ENCODE measurements around the gene PDGFD.

Gene PDGFD

DNA sequence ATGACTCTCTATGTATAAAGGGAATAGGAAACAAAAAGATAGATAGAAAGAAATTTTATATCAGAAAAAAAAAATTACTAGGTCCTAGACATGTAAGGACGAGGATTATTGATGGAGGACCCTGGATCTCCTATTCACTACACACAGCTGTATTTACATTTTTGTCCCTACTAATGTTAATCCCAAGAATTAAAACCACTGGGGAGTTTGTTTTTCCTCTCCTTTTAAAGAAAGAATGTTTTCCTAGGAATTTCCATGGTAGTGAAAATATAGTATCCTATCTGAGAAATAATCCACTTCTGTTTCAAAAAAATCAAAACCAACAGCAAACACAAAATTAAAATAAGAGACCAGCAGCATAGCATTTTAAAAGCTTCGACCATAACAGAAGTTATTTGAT is 41.1 kb downstream of the PDGFD start:
- H3K27ac ChIP-seq (ENCODE audit: low read depth, low read length) = no peak overlapping the region
- H3K4me1 ChIP-seq (ENCODE audit: control insufficient read depth in 5 of 5, insufficient read depth in 5 of 5, low read length in 5 of 5) = peaks cover 0 to 6% (median 2%) of the 10 kb centered on the region in 5 donors
- no peak overlapping the region for H3K9ac ChIP-seq (ENCODE audit: low read length in 5 of 5)
- no peaks in the 10 kb centered on the region for H3K36me3 ChIP-seq (ENCODE audit: control insufficient read depth in 5 of 5, insufficient read depth in 5 of 5, low read length in 5 of 5)
- no peaks in the 10 kb centered on the region for H3K9me3 ChIP-seq (ENCODE audit: control insufficient read depth in 5 of 5, low read length in 5 of 5)
- H3K27me3 ChIP-seq (ENCODE audit: control insufficient read depth in 5 of 5, insufficient read depth in 4 of 5, low read length in 5 of 5) = no peaks in the 10 kb centered on the region
- no peak overlapping the region for H3K4me3 ChIP-seq (ENCODE audit: low read depth in 1 of 5, low read length in 5 of 5)

DNA sequence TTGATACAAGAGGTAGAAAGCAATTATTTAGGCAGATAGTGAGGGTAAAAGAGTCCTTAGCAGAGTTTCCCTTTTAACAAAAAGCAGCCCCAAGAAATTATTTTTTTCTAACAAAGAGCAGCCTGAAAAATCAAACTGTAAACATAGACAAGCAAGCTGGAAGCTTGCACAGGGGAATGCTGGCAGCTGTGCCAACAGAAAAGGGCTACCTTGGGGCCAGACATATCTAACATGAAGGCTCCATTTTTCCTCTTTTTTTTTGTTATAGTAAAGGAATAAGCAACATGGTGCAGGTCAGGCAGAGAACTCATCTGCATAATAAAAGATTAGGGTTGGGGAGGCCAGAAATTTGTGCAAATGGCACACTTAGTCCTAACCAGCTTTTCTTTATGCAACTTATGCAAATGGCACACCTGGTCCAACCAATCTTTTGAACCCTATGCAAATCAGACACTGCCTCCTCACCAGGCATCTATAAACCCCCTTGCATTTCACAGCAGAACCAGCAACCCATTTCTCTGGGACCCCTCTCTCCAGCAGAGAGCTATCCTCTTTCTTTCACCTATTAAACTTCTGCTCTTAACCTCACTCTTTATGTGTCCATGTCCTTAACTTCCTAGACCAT is 41.8 kb downstream of the PDGFD start:
- no peaks in the 10 kb centered on the region for H3K27me3 ChIP-seq (ENCODE audit: control insufficient read depth in 5 of 5, insufficient read depth in 4 of 5, low read length in 5 of 5)
- H3K27ac ChIP-seq (ENCODE audit: low read depth, low read length) = no peak overlapping the region
- no peaks in the 10 kb centered on the region for H3K9me3 ChIP-seq (ENCODE audit: control insufficient read depth in 5 of 5, low read length in 5 of 5)
- H3K9ac ChIP-seq (ENCODE audit: low read length in 5 of 5) = no peak overlapping the region
- H3K4me3 ChIP-seq (ENCODE audit: low read depth in 1 of 5, low read length in 5 of 5) = no peak overlapping the region
- peaks cover 0 to 6% (median 2%) of the 10 kb centered on the region in 5 donors for H3K4me1 ChIP-seq (ENCODE audit: control insufficient read depth in 5 of 5, insufficient read depth in 5 of 5, low read length in 5 of 5)
- H3K36me3 ChIP-seq (ENCODE audit: control insufficient read depth in 5 of 5, insufficient read depth in 5 of 5, low read length in 5 of 5) = no peaks in the 10 kb centered on the region

DNA sequence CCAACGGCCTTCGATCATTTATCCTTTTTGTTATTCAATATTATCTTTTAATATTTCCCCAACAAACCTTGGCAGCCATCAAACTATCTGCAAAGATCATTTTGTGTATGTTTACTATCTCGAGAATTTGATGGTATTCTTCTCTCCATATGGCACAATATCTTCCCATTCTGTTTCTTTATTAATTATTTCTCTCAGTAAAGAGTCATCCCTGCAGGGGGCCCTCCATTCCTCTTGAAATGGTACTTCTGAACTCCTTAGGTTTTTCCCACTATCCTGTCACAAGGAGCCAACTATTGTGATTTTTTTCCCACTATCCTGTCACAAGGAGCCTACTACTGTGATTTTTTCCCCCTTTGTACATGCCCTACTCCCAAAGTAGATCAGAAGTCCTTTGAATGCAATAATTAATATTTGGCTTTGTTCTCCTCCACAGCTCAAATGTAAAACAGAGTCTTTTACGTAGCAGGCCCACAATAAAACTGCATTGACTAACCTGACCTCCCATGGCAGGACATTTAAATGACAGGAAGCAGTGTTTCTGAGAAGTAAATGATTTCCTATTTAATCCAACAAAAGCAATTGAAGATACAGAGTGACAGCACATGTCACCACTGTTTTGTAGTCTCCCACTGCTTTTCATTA is 43.3 kb downstream of the PDGFD start:
- Histone ChIP-seq H3K4me1 (ENCODE audit: control insufficient read depth in 5 of 5, insufficient read depth in 5 of 5, low read length in 5 of 5) (peaks cover 0 to 6% (median 2%) of the 10 kb centered on the region in 5 donors), H3K27ac (ENCODE audit: low read depth, low read length) (no peak overlapping the region), H3K9ac (ENCODE audit: low read length in 5 of 5) (no peak overlapping the region), H3K36me3 (ENCODE audit: control insufficient read depth in 5 of 5, insufficient read depth in 5 of 5, low read length in 5 of 5) (no peaks in the 10 kb centered on the region), H3K4me3 (ENCODE audit: low read depth in 1 of 5, low read length in 5 of 5) (no peak overlapping the region), H3K9me3 (ENCODE audit: control insufficient read depth in 5 of 5, low read length in 5 of 5) (no peaks in the 10 kb centered on the region), H3K27me3 (ENCODE audit: control insufficient read depth in 5 of 5, insufficient read depth in 4 of 5, low read length in 5 of 5) (no peaks in the 10 kb centered on the region)

DNA sequence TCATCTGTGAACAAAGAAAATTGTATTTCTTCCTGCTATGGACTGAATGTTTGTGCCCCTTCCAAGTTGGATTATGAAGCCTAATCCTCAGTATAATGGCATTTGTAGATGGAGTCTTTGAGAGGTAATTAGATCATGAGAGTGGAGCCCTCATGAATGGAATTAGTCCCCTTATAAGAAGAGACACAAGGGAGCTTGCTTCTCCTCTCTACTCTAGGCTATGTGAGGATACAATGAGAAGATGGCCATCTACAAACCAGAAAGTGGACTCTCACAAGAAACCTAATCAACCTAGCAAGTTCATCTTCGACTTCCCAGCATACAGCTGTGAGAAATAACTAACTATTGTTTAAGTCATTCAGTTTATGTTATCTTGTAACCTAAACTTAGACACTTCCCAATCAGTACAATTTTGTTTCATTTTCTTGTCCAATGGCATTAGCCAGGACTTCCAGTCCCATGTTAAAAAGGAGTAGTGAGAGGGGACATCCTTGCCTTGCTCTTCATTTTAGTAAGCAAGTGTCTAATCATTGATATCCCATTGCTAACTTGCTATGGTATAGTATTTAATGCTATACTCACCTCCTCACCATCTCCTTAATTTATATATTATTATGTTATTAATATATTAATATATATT is 45.7 kb downstream of the PDGFD start:
- H3K9me3 ChIP-seq (ENCODE audit: control insufficient read depth in 5 of 5, low read length in 5 of 5) = peaks cover 0 to 2% (median 0%) of the 10 kb centered on the region in 5 donors
- H3K4me1 ChIP-seq (ENCODE audit: control insufficient read depth in 5 of 5, insufficient read depth in 5 of 5, low read length in 5 of 5) = peaks cover 0 to 6% (median 2%) of the 10 kb centered on the region in 5 donors
- H3K9ac ChIP-seq (ENCODE audit: low read length in 5 of 5) = no peak overlapping the region
- H3K27me3 ChIP-seq (ENCODE audit: control insufficient read depth in 5 of 5, insufficient read depth in 4 of 5, low read length in 5 of 5) = no peaks in the 10 kb centered on the region
- no peak overlapping the region for H3K27ac ChIP-seq (ENCODE audit: low read depth, low read length)
- H3K4me3 ChIP-seq (ENCODE audit: low read depth in 1 of 5, low read length in 5 of 5) = no peak overlapping the region
- no peaks in the 10 kb centered on the region for H3K36me3 ChIP-seq (ENCODE audit: control insufficient read depth in 5 of 5, insufficient read depth in 5 of 5, low read length in 5 of 5)

DNA sequence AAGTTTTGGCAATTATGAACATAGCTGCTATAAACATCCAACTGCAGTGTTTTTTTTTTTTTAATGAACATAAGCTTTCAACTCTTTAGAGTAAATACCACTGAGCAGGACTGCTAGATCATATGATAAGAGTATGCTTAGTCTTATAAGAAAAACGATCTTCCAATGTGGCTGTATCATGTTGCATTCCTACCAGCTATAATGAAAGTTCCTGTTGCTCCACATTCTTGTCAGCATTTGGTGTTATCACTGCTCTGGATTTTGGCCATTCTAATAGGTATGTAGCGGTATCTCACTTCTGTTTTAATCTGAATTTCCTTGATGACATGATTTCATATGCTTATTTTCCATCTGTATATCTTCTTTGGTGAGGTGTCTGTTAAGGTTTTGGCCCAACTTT is 50.4 kb downstream of the PDGFD start:
- H3K27ac ChIP-seq (ENCODE audit: low read depth, low read length) = no peak overlapping the region
- H3K9ac ChIP-seq (ENCODE audit: low read length in 5 of 5) = no peak overlapping the region
- H3K4me3 ChIP-seq (ENCODE audit: low read depth in 1 of 5, low read length in 5 of 5) = no peak overlapping the region
- peaks cover 0 to 4% (median 0%) of the 10 kb centered on the region in 5 donors for H3K9me3 ChIP-seq (ENCODE audit: control insufficient read depth in 5 of 5, low read length in 5 of 5)
- no peaks in the 10 kb centered on the region for H3K4me1 ChIP-seq (ENCODE audit: control insufficient read depth in 5 of 5, insufficient read depth in 5 of 5, low read length in 5 of 5)
- H3K36me3 ChIP-seq (ENCODE audit: control insufficient read depth in 5 of 5, insufficient read depth in 5 of 5, low read length in 5 of 5) = no peaks in the 10 kb centered on the region
- H3K27me3 ChIP-seq (ENCODE audit: control insufficient read depth in 5 of 5, insufficient read depth in 4 of 5, low read length in 5 of 5) = no peaks in the 10 kb centered on the region

DNA sequence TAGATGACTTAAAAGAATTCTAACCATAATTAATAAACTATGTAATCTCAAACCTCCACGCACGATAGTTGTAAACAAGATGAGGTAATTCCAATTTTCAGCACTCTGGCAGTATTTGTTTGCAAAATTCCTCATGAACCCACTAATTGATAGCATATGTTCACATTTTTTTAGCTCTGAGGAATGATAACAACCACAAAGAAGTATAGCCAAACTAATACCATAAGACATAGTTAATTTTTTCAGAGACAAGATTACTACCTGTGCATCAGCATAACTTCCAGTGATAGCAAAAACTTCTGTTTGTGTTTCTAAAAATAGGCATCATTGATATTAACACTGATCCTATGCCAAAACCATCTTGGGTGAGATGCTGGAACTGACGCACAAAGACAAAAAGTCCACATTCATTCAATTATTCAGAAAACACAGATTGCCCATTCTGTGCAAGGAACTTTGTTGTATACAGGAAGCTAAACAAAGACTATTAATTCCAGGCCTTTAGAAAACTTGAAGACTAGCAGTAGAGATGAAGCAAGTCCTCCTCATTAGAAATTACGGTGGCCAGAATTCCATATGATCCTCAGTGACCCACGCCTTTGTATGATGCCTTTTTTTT is 57.7 kb downstream of the PDGFD start:
- Histone ChIP-seq H3K27ac (ENCODE audit: low read depth, low read length) (no peak overlapping the region), H3K4me3 (ENCODE audit: low read depth in 1 of 5, low read length in 5 of 5) (no peak overlapping the region), H3K27me3 (ENCODE audit: control insufficient read depth in 5 of 5, insufficient read depth in 4 of 5, low read length in 5 of 5) (no peaks in the 10 kb centered on the region), H3K9me3 (ENCODE audit: control insufficient read depth in 5 of 5, low read length in 5 of 5) (no peaks in the 10 kb centered on the region), H3K4me1 (ENCODE audit: control insufficient read depth in 5 of 5, insufficient read depth in 5 of 5, low read length in 5 of 5) (peaks cover 0 to 6% (median 2%) of the 10 kb centered on the region in 5 donors), H3K9ac (ENCODE audit: low read length in 5 of 5) (no peak overlapping the region), H3K36me3 (ENCODE audit: control insufficient read depth in 5 of 5, insufficient read depth in 5 of 5, low read length in 5 of 5) (no peaks in the 10 kb centered on the region)

DNA sequence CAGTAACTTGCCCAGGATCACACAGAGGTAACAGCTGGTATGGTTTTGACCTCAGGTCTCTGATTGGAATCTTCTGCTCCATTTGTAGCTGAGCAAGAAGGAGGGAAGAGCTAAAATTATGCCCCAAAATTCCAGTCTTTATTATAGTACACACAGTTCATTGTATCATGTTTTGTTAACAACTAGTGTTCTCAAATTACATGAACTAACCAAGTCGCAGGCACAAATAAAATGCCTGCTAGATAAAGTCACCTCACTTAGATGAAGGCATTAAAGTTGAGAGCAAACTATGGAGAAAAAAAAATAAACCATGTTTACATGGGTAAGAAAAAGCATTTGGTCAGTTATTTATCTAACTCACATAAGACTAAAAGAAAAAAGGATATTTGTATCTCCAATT is 58.8 kb downstream of the PDGFD start:
- Histone ChIP-seq H3K27me3 (ENCODE audit: control insufficient read depth in 5 of 5, insufficient read depth in 4 of 5, low read length in 5 of 5) (no peaks in the 10 kb centered on the region), H3K36me3 (ENCODE audit: control insufficient read depth in 5 of 5, insufficient read depth in 5 of 5, low read length in 5 of 5) (no peaks in the 10 kb centered on the region), H3K4me1 (ENCODE audit: control insufficient read depth in 5 of 5, insufficient read depth in 5 of 5, low read length in 5 of 5) (peaks cover 0 to 6% (median 2%) of the 10 kb centered on the region in 5 donors), H3K4me3 (ENCODE audit: low read depth in 1 of 5, low read length in 5 of 5) (no peak overlapping the region), H3K27ac (ENCODE audit: low read depth, low read length) (no peak overlapping the region), H3K9ac (ENCODE audit: low read length in 5 of 5) (no peak overlapping the region), H3K9me3 (ENCODE audit: control insufficient read depth in 5 of 5, low read length in 5 of 5) (no peaks in the 10 kb centered on the region)

DNA sequence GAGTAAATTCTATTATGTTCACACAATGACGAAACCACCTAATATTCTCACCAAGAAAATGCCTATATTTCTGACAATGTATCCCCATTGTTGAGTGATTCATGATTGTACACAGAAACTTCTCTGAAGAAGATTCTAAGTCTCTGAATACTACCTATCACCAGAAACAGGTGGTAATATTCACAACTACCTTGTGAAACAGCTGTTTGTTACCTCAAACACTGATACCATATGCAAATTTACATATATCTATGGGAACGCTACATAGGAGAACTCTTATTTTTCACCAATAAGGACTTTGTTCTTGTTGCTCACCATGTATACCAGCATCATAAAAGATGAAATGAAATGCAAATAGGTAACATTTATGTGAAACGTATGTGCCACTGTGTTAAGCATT is 59.3 kb downstream of the PDGFD start:
- Histone ChIP-seq H3K27me3 (ENCODE audit: control insufficient read depth in 5 of 5, insufficient read depth in 4 of 5, low read length in 5 of 5) (no peaks in the 10 kb centered on the region), H3K27ac (ENCODE audit: low read depth, low read length) (no peak overlapping the region), H3K9me3 (ENCODE audit: control insufficient read depth in 5 of 5, low read length in 5 of 5) (no peaks in the 10 kb centered on the region), H3K4me1 (ENCODE audit: control insufficient read depth in 5 of 5, insufficient read depth in 5 of 5, low read length in 5 of 5) (peaks cover 0 to 6% (median 2%) of the 10 kb centered on the region in 5 donors), H3K36me3 (ENCODE audit: control insufficient read depth in 5 of 5, insufficient read depth in 5 of 5, low read length in 5 of 5) (no peaks in the 10 kb centered on the region), H3K4me3 (ENCODE audit: low read depth in 1 of 5, low read length in 5 of 5) (no peak overlapping the region), H3K9ac (ENCODE audit: low read length in 5 of 5) (no peak overlapping the region)

DNA sequence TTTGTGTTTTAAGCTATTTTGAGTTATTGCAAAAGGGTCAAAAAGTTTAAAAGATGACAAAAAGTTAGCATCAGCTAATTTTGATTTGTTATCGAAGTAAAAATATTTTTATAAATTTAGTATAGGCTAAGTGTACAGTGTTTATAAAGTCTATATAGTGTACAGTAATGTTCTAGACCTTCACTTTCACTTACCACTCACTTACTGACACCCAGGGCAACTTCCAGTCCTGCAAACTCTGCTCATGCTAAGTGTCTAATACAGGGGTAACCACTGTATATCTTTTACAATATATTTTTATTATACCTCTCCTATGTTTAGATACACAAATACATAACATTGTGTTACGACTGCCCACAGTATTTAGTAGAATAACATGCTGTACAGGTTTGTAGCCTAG is 59.7 kb downstream of the PDGFD start:
- H3K27ac ChIP-seq (ENCODE audit: low read depth, low read length) = no peak overlapping the region

DNA sequence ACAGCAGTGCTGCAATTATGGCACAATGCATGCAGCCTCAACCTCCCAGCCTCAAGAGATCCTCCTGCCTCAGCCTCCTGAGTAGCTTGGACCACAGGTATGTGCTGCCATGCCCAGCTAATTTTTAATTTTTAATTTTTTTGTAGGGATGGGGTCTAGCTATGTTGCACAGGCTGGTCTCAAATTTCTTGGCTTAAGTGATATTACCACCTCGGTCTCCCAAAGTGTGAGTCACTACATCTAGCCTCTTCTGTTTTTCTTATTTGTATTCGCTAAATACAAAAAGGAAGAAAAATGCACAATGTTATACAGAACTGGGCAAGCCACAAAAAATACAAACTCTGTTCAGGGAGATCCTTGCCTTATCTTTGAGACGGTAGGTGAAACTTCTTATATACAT is 65.4 kb downstream of the PDGFD start:
- no peaks in the 10 kb centered on the region for H3K36me3 ChIP-seq (ENCODE audit: control insufficient read depth in 5 of 5, insufficient read depth in 5 of 5, low read length in 5 of 5)
- no peak overlapping the region for H3K9ac ChIP-seq (ENCODE audit: low read length in 5 of 5)
- H3K4me3 ChIP-seq (ENCODE audit: low read depth in 1 of 5, low read length in 5 of 5) = no peak overlapping the region
- H3K4me1 ChIP-seq (ENCODE audit: control insufficient read depth in 5 of 5, insufficient read depth in 5 of 5, low read length in 5 of 5) = no peaks in the 10 kb centered on the region
- no peaks in the 10 kb centered on the region for H3K9me3 ChIP-seq (ENCODE audit: control insufficient read depth in 5 of 5, low read length in 5 of 5)
- no peak overlapping the region for H3K27ac ChIP-seq (ENCODE audit: low read depth, low read length)
- no peaks in the 10 kb centered on the region for H3K27me3 ChIP-seq (ENCODE audit: control insufficient read depth in 5 of 5, insufficient read depth in 4 of 5, low read length in 5 of 5)

More for the DNA sequence above, 59.7 kb downstream of the PDGFD start:
- Histone ChIP-seq H3K27me3 (ENCODE audit: control insufficient read depth in 5 of 5, insufficient read depth in 4 of 5, low read length in 5 of 5) (no peaks in the 10 kb centered on the region), H3K9me3 (ENCODE audit: control insufficient read depth in 5 of 5, low read length in 5 of 5) (no peaks in the 10 kb centered on the region), H3K4me1 (ENCODE audit: control insufficient read depth in 5 of 5, insufficient read depth in 5 of 5, low read length in 5 of 5) (peaks cover 0 to 6% (median 2%) of the 10 kb centered on the region in 5 donors), H3K4me3 (ENCODE audit: low read depth in 1 of 5, low read length in 5 of 5) (no peak overlapping the region), H3K36me3 (ENCODE audit: control insufficient read depth in 5 of 5, insufficient read depth in 5 of 5, low read length in 5 of 5) (no peaks in the 10 kb centered on the region), H3K9ac (ENCODE audit: low read length in 5 of 5) (no peak overlapping the region)

Data from subcutaneous abdominal adipose tissue (tissue), 5 donors.